ENCODE measurements around the gene SCAMP4.

- TF ChIP-seq CTCF (IDR thresholded peaks at IDR 0.05): no peak
- no peak for TF ChIP-seq ATF3 (CRISPR knock-in tag; conservative IDR thresholded peaks at IDR 0.05)
- TF ChIP-seq ZBTB21 (CRISPR knock-in tag; IDR thresholded peaks at IDR 0.05; ENCODE audit: borderline replicate concordance): no peak
- no peak for TF ChIP-seq AFF4 (CRISPR knock-in tag; IDR thresholded peaks at IDR 0.05; ENCODE audit: borderline replicate concordance)
- TF ChIP-seq IRF1 (CRISPR knock-in tag; IDR thresholded peaks at IDR 0.05): no peak
- no peak for TF ChIP-seq FOXK1 (CRISPR knock-in tag; IDR thresholded peaks at IDR 0.05)
- TF ChIP-seq ZNF121 (CRISPR knock-in tag; IDR thresholded peaks at IDR 0.05): no peak
- no peak for TF ChIP-seq E2F5 (CRISPR knock-in tag; IDR thresholded peaks at IDR 0.05)
- no peak for TF ChIP-seq ESRRA (CRISPR knock-in tag; IDR thresholded peaks at IDR 0.05; ENCODE audit: borderline replicate concordance)
- no peak for TF ChIP-seq ETV6 (CRISPR knock-in tag; IDR thresholded peaks at IDR 0.05)
- no peak for TF ChIP-seq KAT7 (CRISPR knock-in tag; IDR thresholded peaks at IDR 0.05; ENCODE audit: borderline replicate concordance)
- TF ChIP-seq FOXJ3 (CRISPR knock-in tag; IDR thresholded peaks at IDR 0.05; ENCODE audit: borderline replicate concordance): no peak
- TF ChIP-seq IRF2 (CRISPR knock-in tag; IDR thresholded peaks at IDR 0.05; ENCODE audit: borderline replicate concordance, low read depth): no peak
- TF ChIP-seq JUN (CRISPR knock-in tag; IDR thresholded peaks at IDR 0.05): no peak
Observed at GRCh38 chr19:1893791-1894190, 11.4 kb upstream of the SCAMP4 start.
